Left renal pelvis (tissue), 4 donors: ENCODE results near the gene ITGA2. TPM values are rescaled to one million over a fixed set of nuclear protein-coding genes. Genes with fewer than 3 reads are reported as not detected.

ENCODE experiments used
- DNase-seq, 4 donors: peaks; one replicate each; pipeline ENCODE4 v3.0.0-alpha.2; 2013; ENCODE audit warnings: low read depth in 4 of 4, low spot score in 3 of 4
- polyA plus RNA-seq, 4 donors: library from polyadenylated mRNA; unstranded; fragments of 120-200 nt; gene quantifications; one replicate each; pipeline ENCODE4 v1.2.1, GENCODE V29; 2013; ENCODE audit not compliant: insufficient read length in 4 of 4

ITGA2 gene
- polyA plus RNA-seq, 4 donors: 8.3 to 33.8 (median 27.1) TPM

DNA sequence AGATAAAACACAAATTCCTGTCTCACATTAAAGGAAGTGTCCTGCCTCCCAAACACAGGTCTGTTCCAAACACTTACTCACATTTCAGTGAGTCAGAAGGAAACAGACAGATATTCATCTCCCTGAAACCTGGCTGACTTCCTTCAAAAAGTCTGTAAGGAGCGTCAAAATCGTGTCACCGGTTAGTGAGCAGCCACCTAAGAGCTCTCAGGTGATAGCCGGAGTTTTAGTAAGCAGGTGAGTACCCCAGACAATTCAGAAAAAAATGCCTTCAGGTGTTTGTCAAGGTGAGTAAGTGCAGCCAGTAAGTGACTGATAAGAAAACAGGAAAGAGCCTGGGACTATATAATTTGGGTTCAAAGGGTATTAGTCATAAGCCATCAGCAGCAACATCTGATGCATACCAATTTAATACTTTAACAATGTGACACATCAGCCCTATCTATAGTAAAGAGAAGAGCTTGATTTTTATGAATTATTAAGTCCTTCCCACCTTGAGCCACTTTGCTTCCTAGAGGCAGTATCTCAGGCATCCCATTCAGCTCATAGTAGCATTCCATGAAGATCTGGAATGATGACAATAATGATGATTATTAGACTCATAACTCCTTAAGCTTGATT lies 1.3 kb upstream of the ITGA2 start:
- no peak for DNase-seq

DNA sequence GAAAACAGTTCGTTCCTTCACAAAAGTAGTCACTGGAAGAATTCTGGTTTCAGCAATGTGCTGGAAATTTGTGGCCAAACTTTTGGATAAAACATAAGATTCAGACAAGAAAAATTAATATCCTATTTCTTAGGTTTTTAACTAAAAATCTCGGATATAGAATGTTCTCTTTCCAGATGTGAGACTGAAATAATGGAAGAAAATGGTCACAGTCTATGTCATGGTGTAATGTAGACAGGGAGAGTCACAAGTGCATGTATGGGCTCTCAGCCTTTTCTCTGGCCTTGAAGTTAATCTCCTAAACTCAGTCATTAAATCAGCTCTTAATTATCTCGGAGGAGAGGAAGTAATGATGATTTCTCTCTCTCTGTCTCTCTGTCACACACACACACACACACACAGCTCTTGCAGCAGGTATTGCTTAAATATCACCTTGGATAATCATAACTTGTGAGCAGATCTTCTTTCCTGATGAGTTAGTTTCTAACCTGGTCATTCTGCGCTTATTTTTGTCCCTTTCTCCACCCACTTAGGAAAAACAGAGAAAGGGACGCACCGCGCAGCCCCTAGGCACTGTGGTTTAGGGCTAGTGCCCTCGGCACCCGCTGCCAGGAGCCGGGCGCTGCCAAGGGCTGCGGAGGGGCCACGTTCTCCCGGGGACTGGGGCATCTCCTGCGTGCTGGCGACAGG lies 672 bp upstream of the ITGA2 start:
- DNase-seq: no peak

DNA sequence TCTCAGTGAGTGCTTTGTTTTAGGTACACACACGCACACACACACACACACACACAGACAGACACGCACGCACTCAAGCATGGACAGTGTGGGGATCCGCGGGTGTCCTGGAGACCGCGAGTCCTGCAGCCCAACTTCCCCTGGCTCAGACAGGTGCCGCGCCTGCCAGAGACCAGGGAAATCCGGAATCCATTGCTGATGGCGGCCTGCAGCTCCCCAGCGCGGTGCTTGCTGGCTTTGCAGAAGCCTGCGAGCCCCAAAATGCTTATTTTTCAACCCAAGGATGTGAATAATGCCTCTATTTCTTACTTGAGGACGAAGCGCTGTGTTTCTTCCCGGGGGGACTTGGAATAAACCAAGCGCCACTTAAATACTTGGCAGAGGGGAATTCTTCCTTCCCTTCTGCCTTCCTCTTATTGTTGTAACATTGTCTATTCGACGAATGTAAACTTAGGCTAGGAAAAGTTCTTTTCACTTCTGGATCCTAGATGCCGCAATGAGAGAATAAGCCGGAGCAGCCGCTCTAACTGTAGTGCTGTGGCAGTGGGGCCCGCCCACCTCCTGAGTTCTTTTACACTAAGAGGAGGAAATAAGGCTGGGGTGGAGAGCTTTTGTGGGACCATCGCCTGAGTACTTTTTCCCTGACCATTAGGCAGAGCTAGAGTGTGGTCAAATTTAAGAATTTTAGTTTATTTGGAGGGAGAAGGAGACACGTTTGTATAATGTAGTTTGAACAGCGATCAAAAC lies 802 bp downstream of the ITGA2 start:
- no peak for DNase-seq

DNA sequence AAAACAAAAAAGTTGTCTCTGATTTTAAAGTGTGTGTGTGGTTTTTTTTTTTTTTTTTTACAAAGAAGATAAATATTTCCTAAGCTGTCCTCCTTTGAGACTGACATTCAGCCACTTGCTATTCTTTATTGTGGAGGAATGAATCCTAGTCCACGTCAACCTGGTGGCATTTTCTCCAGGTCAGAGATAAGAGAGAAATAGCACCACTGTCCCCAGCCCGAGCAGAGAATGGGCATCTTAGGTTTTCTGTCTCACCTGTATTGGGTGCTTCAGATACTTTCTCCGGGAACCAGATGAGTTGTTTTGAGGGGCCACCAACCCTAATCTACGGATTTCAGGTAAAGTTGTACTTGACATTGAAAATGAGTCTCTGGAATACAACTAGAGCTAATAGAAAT lies 1.4 kb downstream of the ITGA2 start:
- DNase-seq: no peak

DNA sequence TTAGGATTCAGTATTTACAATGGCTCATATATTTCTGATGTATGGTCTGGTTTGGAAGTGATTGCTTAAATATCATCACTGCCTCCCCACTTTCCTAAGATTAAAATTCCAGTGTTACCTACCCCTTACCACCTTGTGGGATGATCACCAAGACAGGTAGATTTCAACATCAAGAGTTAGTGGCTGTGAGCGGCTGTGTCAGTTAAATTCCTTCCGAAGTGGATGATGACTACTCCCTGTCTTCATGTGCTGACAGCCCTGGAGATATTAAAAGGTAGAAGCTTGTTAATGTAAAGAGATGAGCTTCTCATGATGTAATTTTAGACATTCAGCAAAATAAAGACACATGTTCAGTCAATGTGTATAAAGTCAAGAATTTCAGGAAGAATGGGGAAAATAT lies 4.2 kb downstream of the ITGA2 start:
- DNase-seq: no peak

DNA sequence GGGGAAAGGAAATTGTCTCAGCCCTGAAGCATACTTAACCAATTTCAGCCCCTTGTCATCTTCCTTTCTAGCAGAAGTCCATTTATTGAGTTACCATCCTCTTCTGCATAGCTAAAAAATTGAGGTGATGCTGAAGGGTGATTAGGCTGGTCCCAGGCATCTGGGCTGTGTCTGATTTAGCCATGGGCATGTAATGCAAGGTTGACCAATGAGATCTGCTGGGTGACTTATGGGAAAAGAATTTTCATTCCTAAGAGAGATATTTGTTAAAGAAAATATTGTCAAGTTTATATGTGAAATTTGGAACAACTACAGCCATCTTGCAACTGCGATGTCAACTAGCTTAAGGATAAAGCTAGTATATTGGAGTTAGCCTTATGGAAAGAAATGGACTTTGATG lies 5.1 kb downstream of the ITGA2 start:
- DNase-seq: no peak

DNA sequence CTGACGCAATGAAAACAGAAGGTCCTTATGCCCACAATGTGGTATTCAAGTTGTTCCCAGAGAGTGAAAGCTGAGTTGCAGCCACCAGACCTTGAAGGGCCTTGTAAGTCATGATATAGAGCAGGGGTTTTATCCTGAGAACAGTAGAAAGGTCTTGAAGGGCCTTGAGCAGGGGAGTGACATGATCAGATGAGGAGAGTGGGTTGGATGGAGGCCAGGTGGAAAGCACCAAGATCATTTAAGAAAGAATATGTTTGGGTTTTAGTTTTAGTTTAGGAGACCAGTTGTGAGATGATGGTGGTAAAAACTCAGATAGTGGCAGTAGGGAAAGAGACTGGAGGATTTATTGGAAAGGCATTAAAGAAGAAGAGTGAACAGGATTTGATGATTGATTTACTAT lies 5.9 kb downstream of the ITGA2 start:
- DNase-seq: no peak

DNA sequence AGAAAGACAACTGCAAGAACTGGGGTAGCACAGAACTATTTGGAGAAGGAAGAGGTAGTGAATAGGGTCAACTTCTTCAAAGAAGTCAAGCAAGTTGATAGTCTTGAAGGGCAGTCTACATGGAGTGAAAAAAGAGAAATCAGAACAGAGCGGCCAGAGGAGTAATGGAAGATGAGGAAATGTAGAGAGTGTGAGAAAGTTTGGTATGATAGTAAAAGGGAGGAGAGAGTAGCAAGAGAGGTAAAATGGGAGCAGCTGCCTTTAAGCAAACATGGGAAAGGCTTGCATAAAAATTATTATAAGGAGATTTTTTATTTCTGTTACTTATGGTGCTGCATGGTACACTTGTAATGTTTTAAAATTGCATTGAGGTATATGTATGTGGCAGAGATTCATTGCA lies 6.8 kb downstream of the ITGA2 start:
- DNase-seq: no peak

DNA sequence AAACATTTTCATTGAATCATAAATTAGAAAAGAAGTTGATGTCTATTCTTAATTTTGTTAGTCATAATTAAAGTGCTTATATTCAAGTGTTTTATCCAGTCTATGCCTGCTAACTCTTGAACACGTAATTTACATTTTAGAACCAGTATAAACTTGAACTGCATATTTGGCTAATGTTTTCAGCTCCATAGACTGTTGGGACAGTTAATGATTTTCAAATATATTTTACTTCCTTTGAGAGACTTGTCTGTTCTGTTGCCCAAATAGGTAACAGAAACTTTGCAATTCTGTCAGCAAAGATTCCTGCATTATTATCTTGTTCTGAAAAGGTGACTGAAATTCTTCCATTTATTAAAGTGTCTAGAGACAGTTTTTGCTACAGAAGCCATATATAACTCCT lies 7.8 kb downstream of the ITGA2 start:
- DNase-seq: no peak

DNA sequence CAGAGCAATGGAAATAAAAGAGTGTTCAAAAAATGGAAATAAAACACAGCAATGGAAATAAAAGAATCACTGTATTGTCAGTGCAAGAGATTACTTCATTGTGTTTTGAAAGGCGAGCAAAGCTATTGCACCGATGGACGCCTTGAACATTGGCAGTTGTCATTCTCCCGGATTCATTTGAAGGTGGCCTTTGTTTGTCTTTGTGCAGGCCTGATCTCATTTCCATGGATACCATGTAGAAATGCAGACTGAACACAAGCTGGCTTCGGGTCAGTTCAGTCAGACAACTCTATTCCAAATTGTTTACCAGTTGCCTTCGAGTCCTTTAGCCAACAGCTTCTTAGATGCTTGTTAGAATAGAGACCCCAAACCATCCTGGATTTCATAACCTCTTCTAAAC lies 8.3 kb downstream of the ITGA2 start:
- DNase-seq: no peak

DNA sequence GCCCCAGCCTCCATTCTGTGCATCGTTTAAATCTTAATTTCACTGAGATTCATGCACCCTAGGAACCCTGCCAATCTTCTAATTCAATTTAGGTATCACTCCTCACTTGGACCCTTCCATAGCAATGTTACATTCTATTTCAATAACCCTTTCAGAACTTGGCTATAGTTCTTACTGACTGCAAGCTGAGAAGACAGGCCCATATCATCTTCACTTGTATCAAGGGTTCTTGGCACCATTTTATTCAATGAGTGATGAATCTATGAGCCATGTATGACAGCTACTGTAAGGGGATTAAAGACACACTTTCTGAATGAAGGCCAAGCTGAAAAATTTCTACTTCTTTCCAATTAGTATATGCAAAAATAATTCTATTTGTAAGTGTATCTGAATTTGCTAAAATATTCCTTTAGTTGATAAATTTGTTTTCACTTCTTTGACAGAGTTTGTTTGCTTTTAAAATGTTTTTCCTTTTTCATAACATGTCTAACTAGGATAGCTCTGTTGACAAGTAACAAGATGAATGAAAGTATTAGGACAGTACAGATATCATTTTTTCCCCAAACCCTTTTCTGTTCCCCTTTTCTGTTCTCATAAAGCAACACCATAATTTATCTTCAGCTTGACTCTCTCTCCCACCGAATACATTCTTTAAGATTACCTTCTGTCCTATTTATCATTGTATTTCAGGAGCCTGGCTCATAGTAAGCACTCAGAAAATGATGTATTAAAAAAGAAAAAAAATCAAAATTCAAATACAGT lies 9.6 kb downstream of the ITGA2 start:
- DNase-seq: no peak

DNA sequence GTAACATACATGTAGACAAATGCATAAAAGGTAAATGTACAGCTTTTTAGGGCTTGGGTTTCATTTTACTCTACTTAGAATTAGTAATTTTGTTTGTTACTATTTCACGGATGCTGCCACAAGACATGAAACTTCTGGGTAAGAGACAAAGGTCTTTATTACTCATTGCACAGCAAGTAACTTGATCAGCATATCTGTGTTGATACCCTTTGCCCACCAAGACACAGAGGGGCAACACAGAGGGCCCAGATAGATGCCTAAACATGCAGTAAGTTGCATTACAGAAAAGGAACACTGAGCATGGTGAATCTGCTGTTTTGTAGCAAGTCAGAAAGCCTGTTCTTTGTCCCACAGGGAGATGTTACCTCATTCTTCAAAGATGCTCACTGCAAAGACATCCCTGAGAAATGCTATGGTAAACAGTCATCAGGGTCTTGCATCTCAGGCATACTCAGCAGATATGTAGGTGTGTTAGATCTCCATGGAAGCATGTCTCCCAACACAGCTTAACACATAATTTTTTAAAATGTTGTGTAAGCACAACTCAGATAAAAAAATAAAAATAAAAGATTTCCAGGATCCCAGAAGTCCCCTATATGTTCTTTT lies 10.3 kb downstream of the ITGA2 start:
- DNase-seq: no peak

DNA sequence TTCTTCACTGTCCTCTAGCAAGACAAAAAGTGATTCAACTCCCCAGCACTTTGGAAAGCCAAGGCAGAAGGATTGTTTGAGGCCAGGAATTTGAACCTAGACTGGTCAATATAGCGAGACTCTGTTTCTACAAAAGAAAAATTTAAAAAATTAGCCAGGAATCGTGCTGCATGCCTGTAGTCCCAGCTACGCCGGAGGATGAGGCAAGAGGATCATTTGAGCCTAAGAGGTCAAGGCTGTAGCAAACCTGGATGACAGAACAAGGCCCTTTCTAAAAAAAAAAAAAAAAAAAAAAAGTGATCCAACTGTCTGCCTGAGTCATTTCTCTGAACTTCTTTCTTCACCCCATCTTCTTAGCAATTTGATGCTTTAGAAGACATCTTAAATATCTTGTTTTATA lies 12.4 kb downstream of the ITGA2 start:
- no peak for DNase-seq

DNA sequence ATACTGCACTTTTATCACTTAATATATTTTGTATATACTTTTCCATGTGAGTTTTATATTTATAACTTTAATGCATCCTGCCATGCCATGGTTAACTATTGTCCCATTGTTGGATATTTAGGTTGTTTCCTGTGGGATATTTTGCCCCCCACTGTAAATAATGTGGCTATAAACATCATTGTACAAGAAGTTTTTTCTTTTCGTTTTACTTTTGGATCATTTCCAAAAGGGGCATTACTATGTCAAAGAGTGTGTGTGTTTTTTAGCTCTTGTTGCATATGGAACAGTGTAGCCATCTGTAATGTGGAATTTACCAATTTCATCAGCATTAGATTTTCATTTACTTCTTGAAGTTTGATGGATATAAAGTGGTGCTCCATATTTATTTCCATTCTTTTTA lies 13.3 kb downstream of the ITGA2 start:
- DNase-seq: no peak

DNA sequence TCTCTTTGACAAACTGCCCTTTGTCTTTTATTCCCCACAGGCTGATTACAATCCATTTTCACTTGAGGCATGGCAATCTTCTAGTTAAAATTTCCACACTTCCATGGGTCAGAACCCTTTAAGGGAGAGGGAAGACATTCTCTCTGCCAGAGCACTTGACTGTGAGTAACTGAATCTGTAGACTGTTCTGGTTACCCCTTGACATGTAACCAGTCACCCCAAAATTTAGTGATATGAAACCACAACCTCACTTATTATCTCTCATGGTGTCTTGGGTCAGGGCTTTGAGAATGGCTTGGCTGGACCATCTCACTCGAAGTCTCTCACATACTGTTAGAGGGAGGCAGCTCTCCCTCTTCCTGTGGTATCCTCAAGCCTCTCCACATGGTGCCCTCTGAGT lies 14.0 kb downstream of the ITGA2 start:
- DNase-seq: no peak

DNA sequence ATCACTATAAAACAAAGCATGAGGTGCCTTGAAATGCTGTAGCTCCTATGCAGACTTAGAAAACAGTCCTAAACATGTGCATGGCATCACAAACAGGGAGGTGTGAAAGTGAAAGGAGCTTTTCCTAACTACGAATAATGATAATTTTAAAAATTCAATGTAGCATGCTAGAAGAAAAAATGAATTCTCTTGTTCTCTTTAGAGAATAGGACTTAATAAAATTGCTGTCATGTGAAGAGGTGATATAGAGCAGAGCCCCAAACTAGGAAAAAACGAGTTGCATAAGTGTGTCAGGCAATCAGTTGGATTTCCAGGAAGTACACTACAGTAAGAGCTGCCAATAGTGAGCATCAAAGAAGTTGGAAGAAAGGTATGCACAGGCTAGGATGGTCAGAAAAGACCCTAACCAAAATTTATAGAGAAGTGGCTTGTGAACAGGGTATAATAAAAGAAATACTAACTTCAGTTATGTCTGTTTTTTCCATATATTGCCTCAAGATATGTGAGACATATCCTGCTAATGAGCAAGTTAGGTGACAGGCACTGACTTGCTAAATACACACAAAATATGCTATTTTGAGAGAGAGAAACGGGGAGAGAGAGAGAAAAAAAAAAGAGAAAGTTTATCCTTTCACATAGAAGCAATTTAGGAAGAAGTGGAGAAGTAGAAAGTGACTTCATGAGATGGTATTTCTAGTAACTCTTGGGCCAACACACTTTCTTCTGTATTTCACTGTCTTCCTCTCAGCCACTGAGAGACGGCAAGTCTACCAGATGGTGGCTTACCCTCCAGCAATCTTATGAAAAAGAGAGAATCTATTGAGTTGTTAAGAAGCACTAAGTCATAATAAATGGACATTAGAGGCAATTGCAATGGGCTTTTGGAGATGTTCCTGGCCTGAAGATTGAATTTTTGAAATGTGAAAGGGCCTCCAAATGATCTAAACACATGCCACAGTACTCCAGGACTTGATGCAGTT lies 18.0 kb downstream of the ITGA2 start:
- no peak for DNase-seq

DNA sequence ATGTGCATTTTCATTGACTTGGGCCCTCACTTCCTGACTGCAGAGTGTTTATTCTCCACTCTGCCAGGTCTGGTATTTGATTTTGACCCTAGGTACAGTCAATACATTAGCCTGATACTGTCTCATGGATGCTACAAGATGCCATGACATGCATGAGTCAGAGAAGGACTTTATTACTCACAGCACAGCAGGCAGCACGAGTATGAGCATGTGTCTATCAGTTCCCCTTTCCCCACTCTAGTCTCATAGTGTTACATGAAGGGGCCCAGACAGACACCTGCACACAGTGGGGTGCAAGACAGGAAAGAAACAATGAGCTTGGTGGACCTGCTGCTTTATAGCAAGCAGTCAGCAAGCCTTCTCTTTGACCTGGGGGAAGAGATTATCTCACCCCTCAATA lies 19.6 kb downstream of the ITGA2 start:
- no peak for DNase-seq

DNA sequence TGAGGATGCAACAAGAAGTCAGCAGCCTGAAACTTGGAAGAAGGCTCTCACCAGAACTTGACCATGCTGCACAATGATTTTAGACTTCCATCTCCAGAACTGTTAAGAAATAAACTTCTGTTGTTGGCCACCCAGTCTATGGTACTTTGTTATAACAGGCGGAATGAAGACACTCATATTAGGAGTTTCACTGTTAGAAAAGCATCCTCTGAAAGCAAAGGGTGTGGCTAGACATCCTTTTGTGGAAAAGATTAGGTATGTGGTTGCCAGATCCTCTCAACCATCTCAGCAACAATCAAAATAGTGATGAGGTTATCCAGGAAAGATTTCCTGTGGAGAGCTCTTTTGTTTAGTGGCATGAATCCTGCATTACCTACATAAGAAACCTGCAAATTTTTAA lies 20.7 kb downstream of the ITGA2 start:
- DNase-seq: no peak

DNA sequence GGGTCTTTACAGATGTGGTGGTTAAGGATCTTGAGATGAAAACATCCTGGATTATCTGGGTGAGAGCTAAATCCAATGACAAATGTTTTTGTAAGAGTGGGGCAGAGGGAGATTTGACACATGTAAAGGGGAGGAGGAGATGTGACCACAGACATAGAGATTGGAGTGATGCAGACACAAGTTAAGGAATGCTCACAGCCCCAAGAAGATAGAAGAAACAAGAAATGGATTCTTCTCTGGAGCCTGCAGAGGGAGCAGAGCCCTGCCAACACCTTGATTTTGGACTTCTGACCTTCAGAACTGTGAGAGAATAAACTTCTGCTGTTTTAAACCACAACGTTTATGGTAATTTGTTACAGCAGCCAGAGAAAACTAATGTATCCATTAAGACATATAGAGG lies 21.7 kb downstream of the ITGA2 start:
- no peak for DNase-seq

DNA sequence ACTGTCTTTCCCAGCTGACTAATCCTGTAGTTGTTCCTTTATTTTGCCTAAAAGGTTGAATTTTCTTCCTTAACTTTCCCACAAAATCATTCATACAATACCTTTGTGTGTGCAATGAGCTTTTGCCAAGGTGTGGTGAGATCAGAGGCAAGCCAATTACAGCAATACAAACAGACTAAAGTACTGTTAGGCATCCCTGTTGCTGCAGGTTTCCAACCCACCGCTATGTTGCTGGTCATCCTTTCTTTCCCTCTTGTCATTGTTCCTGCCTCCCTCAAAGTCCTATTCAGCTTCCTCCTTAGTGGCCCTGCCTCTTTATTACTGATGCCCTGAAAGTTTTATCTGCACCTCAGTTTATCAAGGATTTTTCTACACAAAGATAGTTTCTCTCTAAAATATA lies 22.1 kb downstream of the ITGA2 start:
- DNase-seq: no peak
